Hematopoietic multipotent progenitor cell treated with erythropoietin and hydrocortisone succinate and interleukin-3 and kit ligand, for 6 days (in vitro differentiated cells): Measurements from ENCODE around the gene EEFSEC.

Experiments
- DNase-seq: peaks from one replicate; pipeline ENCODE4 v3.0.0-alpha.2; 2015

EEFSEC gene

DNA sequence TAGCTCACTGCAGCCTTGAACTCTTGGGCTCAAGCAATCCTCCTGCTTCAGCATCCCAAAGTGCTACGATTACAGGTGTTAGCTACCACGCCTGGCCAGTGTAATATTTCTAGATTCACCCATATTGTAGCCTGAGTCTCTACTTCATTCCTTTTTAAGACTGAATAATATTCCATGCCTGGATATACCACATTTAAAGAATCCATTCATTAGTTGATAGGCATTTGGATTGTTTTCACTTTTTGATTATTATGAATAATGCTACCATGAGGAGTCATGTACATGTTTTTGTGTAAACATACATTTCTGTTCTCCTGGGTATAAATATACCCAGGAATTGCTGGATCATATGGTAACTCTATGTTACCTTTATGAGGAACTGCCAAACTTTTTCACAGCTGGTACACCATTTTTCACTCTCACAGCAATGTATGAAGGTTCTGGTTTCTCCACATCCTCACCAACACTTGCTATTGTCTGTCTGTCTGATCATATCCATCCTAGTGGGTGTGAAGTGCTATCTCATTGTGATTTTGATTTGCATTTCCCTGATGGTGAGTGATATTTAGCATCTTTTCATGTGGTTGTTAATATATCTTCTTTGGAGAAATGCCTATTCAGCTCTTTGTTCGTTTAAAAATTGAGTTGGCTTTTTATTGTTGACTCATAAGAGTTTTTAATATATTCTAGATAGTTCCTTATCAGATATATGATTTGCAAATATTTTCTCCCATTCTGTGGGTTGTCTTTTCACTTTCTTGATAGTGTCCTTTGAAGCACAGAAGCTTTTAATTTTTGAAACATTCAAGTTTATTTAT, 32.6 kb downstream of the EEFSEC start:
- DNase-seq: no peak

DNA sequence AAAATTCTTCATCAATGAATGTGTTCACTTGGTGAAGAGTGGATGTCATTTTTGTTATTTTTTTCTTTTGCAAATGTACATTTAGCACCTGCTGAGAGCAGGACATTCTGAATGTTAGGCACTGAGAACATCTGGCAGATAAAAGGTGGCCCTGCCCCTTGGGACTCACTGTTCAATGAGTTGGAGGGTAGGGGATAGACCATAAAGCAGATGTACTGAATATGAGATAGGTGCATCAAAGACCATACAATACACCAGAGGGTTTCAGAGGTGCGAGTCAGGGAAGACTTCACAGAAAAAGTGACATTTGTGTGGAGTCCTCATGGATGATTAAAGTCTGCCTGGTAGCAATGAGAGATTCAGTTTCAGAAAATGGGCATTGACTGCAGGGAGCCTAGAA, 34.2 kb downstream of the EEFSEC start:
- DNase-seq: no peak

DNA sequence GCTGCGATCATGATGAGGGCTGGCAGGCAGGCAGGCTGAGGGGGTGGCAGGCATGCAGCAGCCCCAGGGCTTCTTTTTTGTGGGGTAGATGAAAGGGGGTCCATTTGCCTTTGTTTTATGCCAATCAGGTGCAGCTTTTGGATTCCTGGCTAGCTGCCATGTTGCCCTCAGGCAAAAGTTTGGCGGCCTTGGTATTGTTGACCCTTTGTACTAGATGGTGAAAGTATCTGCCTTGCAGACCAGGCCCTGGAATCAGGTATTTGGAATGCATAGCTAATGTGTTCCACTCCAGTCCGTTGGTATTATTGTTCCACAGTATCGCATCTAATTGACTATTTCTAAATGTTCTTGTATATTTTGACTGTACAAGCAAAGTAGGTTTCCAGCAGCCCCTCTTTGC, 35.0 kb downstream of the EEFSEC start:
- DNase-seq: no peak

DNA sequence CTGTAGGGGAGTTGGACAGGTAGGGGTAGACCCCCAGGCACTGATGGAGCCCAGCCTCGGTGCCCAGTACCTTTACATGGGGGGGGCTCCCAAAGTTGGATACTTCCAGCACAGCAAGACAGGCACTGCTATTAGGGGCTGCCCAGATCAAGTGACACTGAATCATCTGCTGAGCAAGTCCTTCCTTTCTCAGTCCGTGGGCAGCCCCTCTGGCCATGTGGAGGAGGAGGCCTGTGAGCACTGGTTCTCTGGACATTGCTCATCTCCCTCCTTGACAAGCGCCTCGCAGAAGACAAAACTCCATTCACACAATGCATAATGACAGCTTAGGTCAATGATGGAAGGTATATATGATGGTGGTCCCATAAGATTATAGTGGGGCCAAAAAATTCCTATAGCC, 35.7 kb downstream of the EEFSEC start:
- DNase-seq: no peak

DNA sequence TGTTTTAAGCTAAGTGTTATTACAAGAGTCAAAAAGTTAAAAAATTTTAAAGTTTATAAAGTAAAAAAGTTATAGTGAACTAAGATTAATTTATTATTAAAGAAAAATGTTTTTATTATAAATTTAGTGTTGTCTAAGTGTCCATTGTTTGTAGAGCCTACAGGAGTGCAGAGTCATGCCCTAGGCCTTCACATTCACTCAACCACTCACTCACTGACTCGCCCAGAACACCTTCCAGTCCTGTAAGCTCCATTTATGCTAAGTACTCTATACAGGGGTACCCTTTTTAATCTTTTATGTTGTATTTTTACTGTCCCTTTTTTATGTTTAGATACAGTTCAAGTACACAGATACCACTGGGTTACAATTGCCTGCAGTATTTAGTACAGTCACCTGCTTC, 37.2 kb downstream of the EEFSEC start:
- DNase-seq: peak; percentile 32

DNA sequence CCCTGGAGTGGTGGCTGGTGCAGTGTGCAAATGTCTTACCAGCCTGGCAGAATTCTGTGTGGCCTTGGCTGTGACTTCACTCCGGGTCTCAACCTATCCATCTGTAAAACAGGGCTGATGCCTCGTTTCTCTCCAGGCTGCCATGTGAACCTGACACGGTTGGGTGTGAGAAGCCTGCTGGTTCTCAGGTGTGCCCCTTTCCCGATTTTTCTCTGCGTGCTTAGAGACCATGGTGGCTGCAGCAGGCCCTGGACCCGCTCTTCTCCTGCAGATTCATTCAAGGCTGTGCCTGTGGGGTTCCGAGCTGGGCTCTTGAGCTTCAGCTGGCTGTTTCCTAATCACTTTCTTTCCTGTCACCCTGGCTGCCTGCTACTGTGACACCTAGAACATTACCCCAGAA, 38.9 kb downstream of the EEFSEC start:
- no peak for DNase-seq

DNA sequence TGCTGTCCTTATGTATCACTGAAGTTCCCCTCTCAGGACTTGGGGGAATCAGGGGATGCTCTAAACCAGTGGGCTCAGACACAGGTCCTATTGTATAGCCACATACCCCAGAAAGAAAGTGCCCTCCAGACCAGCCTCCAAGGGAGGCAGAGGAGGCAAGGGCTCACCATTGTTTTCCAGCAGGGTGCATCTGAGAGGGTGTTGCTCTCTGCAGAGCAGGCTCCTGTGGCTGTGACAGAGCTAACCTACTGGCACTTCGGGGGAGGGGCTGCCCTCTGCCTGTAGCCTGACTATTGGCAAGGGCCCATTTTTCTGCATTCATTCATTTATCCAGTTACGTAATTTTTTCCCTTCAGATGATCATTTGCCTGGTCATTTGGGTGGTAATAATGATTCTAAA, 39.9 kb downstream of the EEFSEC start:
- peak; percentile 54 for DNase-seq

DNA sequence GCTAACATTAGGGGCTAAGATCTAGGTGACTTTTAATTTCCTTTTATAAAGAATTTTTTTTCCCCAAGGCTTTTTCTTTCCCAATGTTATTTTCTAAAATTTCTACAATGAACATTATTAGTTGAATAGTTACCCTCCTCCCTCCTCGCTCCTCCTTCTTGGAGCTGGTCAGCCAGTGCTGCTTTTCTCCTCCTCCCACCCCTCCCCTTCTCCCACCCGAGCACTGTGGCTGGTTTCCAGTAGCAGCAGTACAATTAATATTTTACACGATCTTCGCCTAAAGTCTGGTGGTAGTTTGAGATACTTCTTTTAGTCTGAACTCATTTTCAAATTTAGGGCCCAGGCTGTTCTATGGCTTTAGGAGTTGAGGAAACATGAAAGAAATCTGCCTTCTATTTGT, 41.6 kb downstream of the EEFSEC start:
- no peak for DNase-seq

DNA sequence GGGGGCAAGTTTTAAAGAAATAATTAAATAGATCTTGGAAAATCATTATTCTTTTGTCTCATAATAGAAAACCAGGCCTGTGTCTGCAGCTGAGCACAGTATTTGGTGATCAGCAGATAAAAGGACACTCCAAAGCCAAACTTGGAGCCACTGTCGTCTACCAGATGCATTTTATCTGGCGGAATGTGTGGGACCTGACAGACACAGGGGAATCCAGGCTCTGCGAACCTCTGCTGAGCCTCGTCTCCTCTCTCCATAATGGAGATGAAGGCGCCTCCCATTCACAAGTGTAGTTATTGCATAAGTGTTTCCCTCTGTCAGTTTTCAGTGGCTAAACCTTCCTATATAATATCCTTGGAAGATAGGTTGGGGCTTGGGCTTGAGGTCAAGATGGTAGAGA, 42.1 kb downstream of the EEFSEC start:
- no peak for DNase-seq

DNA sequence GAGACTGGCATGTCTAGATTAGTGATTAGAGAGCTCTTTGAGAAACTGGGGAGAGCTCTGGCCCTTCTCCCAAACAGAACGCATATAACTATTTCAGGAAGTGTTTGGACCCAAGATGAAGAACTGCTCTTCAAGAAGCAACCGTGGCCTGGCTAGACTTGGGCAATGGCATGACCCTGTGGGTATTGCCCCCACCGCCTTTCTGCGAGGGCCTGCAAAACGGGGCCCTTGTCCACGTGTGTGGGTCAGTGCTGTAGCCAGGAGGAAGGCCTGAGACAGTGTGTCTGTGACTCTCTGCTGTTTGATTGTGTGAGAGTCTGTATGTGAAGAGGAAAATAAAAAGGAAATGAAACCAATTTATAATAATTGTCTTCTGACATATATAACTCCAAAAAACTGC, 42.5 kb downstream of the EEFSEC start:
- DNase-seq: no peak

DNA sequence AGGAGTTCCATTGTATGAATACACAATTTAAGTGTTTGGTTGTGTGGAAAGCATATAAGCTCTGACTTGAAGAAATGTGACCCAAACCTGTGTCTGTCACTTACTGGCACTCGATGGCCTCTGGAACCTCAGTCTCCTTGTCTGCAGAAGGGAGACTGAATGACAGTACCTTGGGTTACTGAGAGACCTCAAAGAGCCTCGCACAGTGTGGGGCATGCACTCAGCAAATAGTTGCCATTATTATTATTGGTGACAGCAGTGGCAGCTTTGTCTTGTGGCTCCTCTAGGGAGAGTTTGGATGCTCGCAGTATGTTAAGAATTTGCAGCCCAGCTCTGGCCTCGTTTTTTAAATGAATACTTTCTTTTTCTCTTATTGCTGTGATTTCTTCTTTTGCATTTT, 43.4 kb downstream of the EEFSEC start:
- no peak for DNase-seq

DNA sequence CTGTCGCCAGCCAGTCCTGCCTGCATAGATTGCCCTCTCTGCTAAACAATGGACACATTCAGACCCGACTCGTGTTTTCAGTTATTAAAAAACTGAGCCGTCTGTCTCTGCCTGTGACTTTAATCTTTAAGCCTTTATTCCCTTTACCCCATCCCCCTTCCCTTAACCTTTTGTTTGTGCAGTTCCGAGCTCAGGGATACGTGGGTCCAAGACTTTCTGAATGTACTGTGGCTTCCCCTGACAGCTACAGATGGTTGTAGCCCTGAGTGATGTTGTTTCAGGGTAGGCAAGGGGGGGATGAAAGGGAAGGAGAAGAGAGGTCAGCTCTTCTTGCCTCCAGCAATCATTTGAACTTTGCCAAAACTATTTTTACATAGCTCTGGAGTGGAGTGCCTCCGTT, 44.6 kb downstream of the EEFSEC start:
- no peak for DNase-seq

DNA sequence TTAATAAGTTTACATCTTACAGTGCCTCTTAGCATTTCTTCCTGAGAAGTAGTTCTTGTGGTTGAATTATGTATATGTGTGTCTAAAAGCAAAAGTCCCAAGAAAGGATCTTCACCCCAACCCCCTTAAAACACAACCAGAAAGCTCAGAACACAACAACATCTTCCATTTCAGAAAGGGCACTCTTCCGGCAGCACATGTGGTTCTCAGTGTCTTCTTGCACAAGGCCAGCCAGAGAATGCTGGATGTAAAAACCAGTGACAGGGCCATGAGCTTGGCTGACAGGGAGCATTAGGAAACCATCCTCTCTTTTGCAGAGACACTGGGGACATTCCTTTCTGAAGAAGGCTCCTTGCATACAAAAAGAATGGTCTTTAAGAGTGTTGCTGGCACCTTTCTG, 45.0 kb downstream of the EEFSEC start:
- no peak for DNase-seq

DNA sequence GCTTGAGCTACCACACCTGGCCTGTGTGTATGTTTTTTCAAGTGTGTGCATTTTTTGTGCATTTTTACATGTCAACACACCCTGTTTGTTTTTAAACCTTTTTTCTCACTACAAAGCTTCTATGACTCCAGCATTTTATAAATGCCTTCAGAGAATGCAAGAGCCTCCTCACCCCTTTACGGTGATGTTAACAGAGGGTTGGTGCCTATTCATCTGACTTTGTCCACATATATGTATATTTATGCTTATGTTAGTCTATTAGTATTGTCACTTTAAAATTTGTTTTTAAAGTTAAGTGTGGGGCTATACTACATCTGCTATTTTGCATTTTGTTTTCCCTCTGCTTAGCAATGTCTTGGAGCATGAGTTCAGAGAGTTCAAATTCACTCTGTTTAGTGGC, 45.8 kb downstream of the EEFSEC start:
- DNase-seq: no peak

DNA sequence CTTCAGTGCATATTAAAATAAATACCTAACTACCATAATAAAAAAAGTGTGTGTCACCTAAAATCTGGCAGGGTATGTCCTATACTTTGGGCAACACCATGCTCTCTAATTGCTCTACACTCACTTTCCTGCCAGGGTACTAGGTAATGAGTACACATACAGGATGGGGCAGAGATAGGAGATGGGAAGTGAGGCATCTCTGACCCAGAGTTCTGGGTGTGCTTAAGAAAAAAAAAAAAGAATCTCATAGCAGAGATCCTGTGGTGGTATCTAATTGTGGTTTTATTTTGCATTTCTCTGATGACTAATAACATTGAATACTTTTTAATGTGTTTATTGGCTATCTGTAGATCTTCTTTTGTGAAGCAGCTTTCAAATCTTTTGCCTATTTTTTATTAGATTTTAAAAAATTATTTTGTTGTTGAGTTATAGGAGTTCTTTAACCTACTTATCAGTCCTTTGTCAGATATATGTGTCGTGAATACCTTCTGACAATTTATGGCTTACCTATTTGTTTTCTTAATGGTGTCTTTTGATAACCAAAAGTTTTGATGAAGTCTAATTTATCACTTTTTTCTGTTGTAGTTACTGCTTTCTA, 48.0 kb downstream of the EEFSEC start:
- DNase-seq: no peak

DNA sequence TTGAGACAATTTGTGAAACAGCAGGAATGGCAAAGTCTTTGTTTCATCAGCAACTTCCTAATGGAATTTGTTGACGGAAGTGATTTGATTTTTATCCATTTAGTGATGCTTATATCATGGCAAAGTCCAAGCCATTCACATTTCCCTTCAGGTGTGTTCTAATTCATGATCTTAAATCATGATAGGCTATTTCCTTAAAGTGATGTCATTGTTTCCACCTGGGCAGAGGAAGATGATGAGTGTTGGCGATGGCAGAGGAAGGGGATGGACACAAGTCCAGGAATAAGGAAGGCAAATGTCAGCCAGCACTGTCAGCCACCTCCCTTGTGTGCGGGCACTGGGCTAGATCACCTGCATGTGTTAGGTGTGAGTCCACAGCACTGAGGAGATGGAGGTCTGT, 49.9 kb downstream of the EEFSEC start:
- DNase-seq: no peak

DNA sequence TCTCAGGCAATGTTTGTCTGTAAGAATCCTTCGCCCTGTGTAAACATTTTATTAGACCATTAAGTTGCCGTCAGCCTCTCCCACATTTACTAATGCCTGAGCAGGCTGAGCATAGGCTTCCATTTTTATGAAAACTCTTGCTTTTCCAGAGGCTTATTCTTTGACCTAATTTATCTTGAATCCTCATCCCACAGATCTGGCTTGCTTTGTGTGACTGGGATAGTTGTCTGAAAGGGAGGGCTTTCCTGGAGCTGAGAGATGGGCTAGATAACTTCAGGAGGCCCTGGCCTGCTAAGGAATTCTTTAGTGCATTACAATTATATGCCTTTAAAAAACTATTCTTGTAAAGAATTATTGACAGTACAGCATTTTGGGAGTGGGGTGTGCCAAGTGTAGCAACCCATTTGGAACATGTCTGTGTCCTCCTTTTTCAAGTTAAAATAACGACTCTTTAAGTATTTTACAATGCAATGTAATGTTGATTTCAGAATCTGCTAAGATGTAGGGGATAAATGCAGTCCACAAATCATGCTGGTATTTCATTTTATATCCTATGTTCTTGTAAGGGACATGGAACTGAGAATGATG, 52.4 kb downstream of the EEFSEC start:
- no peak for DNase-seq

DNA sequence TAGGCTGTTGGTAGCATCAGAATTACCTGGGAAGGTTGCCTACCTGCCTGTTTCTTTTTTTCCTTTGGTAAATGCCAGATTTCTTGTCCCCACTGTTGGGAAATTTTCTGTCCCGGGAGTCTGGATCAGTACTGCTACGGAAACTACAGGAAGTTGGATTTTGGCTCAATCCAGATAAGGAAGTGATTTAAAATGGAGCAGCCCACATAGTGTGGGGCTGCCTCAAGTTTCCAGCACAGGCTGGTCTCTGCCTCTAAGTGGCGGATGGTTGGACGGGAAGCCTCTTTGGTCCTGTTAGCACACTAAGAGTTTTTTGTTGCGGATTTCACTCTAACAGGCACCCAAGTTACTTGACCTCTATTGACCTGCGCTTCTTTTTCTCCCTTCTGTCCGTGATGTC, 54.7 kb downstream of the EEFSEC start:
- no peak for DNase-seq

DNA sequence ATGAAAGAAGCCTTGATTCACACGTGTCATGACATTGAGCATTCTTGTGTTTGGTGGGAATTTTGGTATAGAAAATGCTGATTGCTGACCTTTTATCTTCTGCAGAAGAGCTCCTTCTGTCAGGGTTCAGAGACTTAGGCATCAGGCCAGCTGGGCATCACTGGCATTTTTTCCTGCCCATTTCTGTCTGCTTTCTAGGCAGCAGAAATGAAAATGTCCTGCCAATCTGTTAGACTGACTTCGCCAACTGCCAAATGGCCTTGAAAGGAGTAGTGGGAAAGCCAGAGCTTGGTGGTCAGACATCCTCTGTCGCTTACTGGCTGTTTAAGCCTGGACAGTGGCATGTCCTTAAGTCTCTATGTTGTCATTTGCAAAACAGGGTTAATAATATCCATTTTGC, 57.4 kb downstream of the EEFSEC start:
- no peak for DNase-seq

DNA sequence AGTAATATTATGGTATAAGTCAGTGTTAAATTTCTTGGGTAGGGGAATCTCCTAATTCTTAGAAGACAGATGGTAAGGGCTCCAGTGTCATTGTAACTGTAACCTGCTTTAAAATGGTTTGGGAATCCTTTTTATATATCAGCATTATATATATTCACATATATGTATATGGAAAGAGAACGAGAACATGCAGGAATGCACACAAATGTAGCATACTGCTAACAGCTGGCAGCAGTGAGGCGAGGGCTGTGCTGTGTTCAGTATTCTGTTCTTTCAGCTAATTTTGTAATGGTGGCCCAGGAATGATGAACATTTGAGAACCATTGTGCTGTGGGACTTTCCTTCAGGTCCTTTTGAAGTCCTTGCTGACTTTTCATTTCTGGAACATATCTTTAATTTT, 60.8 kb downstream of the EEFSEC start:
- DNase-seq: no peak

DNA sequence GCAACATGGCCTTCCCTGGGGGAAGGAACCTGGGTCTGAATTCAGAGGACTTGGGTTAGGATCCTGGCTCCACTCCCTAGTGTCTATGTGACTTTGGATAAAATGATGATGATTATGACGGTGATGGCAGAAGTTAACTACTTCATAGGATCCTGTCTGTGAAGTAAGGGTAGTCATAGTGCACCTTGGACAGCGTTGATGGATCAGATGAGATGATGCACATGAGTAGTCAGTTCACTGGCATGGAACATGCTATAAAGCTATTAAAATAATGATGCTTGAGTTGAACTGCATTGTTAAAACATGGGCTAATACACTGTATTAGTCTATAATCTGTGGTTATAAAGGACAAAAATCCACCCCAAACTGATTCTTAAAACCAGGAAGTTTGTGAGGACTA, 62.0 kb downstream of the EEFSEC start:
- DNase-seq: no peak

DNA sequence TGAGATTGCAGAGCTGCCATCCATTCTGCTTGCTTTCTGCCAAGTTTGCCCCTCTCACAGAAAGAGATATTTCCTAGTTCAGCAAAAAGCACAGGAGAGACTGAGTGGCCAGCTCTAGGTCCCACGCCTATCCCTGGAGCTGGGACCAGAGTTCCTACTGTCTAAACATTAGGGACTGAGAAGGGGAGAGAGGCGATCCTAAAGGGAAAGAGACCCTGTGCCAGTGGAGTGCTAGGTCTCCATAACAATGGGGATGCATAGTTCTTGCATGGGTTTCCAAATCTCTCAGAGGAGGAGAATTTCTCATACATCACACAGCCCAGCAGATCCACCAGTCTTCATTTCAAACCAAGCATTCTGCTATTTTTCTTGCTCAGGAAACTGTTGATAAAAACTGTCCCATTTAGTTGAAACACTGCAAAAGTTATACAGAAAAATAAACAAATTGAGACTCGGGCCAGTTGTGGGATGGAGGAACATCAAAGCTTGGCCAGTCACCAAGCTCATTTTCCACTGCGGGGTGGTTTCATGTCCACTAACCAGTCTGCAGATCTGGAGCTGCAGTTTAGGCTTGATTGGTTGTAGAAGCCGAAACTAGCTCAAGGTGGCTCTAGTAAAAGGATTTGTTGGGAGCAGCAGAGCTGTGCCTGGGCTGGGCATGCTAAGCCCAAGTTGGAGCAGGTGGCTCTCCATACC, 62.7 kb downstream of the EEFSEC start:
- no peak for DNase-seq

DNA sequence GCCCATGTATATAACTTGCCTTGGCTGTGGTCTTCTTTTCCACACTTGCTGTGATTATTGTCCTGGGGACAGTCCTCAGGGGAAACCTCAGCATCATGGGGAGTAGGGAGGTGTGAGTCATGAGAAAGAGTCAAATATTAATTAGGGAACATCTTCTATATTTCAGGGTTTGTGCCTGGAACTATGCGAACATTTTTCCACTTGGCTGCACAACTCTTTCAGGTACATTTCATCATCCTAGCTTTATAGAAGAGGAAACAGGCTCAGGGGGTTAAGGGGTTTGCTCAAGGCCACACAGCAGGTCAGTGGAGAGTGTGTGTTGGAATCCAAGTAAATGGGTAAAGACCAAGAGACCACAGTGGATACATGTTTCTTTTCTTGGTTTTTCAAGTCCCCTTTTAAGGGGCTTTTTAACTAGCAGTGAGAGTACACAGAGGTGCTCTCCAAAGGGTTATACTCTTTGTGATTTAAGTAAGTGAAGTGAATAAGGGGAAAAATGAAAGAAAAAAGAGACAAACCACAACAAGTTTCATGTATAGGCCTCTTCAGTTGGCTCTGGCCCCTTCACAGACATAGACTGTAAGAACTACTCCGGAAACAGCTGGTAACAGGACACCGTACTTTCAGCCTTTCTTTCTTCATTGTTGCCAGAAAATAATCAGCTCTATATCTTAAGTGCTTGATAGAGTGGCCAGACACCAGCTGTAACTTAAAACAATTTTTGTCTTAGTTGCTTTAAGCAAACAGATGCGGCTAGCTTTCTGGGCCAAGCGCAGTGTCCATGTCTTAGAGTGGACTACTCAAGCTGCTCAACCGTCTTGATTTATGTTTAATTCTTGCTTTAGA, 64.6 kb downstream of the EEFSEC start:
- no peak for DNase-seq
